Cardiac muscle cell (in vitro differentiated cells and primary cell): Measurements from ENCODE around the gene C2orf81. TPM values are rescaled to one million over a fixed set of nuclear protein-coding genes. Genes with fewer than 3 reads are reported as not detected.

Source experiments
- DNase-seq, 2 donors: peaks; one replicate each; pipeline versions ENCODE4 v3.0.0 to v3.0.0-alpha.2; 2010 to 2017; ENCODE audit warnings: low read depth in 1 of 2, low spot score in 1 of 2
- H3K27ac ChIP-seq: fragments of 200-600 bp; sonication (generic); 2 replicates; pipeline ENCODE4 v1.5.1; 2016
- H3K27me3 ChIP-seq: fragments of 200-600 bp; sonication (generic); 2 replicates; pipeline ENCODE4 v1.6.0; 2016; ENCODE audit warnings: control low read depth
- H3K36me3 ChIP-seq: fragments of 200-600 bp; sonication (generic); 2 replicates; pipeline ENCODE4 v1.5.1; 2016; ENCODE audit warnings: control low read depth
- H3K4me1 ChIP-seq: fragments of 200-600 bp; sonication (generic); 2 replicates; pipeline ENCODE4 v1.8.1; 2017; ENCODE audit warnings: low read depth, mild to moderate bottlenecking, mixed run types
- H3K4me3 ChIP-seq: fragments of 200-600 bp; sonication (generic); 2 replicates; pipeline ENCODE4 v1.5.1; 2016; ENCODE audit warnings: mild to moderate bottlenecking
- H3K9me3 ChIP-seq: fragments of 200-600 bp; sonication (generic); 2 replicates; pipeline ENCODE4 v1.5.1; 2017; ENCODE audit warnings: low read depth, mild to moderate bottlenecking, control low read depth
- polyA plus RNA-seq: library from polyadenylated mRNA; unstranded; fragments of >200 nt; fragmentation: Nextera tagmentation; extraction: Ambion mirVana; gene quantifications from 2 replicates; pipeline ENCODE4 v1.2.1, GENCODE V29; 2016
- total RNA-seq: library from RNA; depleted of rRNA; stranded (reverse); fragments of >200 nt; gene quantifications from 2 replicates; pipeline ENCODE4 v1.2.3, GENCODE V29; 2016
- TF ChIP-seq, protein P1 (sequence below): IDR thresholded peaks from 2 replicates; pipeline ENCODE4 v1.5.1; 2012; ENCODE audit warnings: low read depth, mild to moderate bottlenecking, low read length

C2orf81 gene
- total and polyA plus RNA-seq, 2 experiments from 2014 or later, result 7.1 to 9.5 TPM

DNA sequence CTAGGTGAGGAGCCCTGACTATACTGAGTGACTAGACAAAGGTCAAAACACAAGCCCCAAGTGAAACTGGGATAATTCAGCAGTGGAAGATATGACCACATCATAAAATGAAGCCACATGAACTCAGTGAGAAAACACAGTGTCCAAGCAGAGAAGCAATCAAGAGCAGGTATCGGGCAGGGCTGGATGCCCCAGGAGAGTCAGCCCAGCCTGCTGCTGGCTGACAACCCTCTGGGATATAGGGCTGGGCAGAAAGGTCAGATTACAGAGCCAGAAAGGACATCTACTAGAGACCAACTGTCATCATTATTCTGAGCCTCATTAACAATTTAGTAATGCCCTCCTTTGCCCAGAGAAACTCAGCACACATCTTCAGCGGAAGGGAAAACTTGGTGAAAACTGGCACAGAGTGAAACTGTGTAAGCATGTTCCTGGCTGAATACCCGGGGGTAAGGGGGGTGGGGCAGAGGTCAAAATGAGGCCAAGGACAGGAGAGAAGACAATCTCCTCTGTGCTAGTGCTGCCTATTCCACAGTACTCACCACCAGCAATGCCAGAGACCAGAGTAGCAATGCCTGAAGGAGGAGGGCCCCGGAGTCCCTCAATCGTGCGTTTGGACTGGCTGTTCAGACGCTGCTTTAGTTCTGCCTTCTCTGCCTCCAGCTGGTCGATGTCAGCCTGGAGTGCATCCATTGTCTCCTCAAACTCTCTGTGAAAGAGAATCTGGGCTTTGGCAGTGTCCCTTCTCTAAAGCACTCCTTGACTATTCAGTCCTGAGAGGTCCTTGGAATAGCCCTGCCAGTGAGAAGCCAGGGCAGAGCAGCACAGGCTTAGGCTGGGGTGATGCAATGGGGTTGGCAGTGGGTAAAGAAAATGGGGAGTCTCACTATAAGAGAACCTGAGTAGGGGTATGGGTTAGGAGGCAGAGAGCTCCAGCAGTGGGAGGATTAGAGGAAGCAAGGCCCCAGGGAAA, 56.6 kb downstream of the C2orf81 start:
- H3K27ac ChIP-seq, result no peak overlapping the region
- TF ChIP-seq, protein P1, sequence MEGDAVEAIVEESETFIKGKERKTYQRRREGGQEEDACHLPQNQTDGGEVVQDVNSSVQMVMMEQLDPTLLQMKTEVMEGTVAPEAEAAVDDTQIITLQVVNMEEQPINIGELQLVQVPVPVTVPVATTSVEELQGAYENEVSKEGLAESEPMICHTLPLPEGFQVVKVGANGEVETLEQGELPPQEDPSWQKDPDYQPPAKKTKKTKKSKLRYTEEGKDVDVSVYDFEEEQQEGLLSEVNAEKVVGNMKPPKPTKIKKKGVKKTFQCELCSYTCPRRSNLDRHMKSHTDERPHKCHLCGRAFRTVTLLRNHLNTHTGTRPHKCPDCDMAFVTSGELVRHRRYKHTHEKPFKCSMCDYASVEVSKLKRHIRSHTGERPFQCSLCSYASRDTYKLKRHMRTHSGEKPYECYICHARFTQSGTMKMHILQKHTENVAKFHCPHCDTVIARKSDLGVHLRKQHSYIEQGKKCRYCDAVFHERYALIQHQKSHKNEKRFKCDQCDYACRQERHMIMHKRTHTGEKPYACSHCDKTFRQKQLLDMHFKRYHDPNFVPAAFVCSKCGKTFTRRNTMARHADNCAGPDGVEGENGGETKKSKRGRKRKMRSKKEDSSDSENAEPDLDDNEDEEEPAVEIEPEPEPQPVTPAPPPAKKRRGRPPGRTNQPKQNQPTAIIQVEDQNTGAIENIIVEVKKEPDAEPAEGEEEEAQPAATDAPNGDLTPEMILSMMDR, result no peak
- no peak for DNase-seq
- H3K9me3 ChIP-seq, result no peaks in the 10 kb centered on the region
- H3K4me1 ChIP-seq, result no peaks in the 10 kb centered on the region
- H3K27me3 ChIP-seq, result no peaks in the 10 kb centered on the region
- H3K36me3 ChIP-seq, result peaks cover 88% of the 10 kb centered on the region
- H3K4me3 ChIP-seq, result no peak overlapping the region

Other genes with a start within 250 kb of the C2orf81 start
- gene MOB1A, start 242.7 kb downstream of the C2orf81 start, total RNA-seq, result 43.3 and 60.4 TPM in 2 replicates
- 32.8 and 64.0 TPM in 2 replicates for gene MOB1A, start 242.7 kb downstream of the C2orf81 start, polyA plus RNA-seq
- gene MTHFD2, start 223.0 kb downstream of the C2orf81 start, total RNA-seq, result 15.6 and 21.2 TPM in 2 replicates
- 21.1 and 24.3 TPM in 2 replicates for gene MTHFD2, start 223.0 kb downstream of the C2orf81 start, polyA plus RNA-seq
- gene SLC4A5, start 78.2 kb downstream of the C2orf81 start, total RNA-seq, result 2.3 and 9.0 TPM in 2 replicates
- 1.5 and 3.3 TPM in 2 replicates for gene SLC4A5, start 78.2 kb downstream of the C2orf81 start, polyA plus RNA-seq
- 130 and 156 TPM in 2 replicates for gene DCTN1, start 41.3 kb downstream of the C2orf81 start, total RNA-seq
- gene DCTN1, start 41.3 kb downstream of the C2orf81 start, polyA plus RNA-seq, result 164 and 178 TPM in 2 replicates
- gene WDR54, start 111 bp upstream of the C2orf81 start, total RNA-seq, result 88.5 and 91.5 TPM in 2 replicates
- 132 and 159 TPM in 2 replicates for gene WDR54, start 111 bp upstream of the C2orf81 start, polyA plus RNA-seq
- gene RTKN, start 20.3 kb upstream of the C2orf81 start, total RNA-seq, result 41.1 and 53.3 TPM in 2 replicates
- 53.3 and 61.7 TPM in 2 replicates for gene RTKN, start 20.3 kb upstream of the C2orf81 start, polyA plus RNA-seq
- 23.0 and 40.9 TPM in 2 replicates for gene INO80B, start 33.5 kb upstream of the C2orf81 start, total RNA-seq
- gene INO80B, start 33.5 kb upstream of the C2orf81 start, polyA plus RNA-seq, result 15.4 and 23.8 TPM in 2 replicates
- gene WBP1, start 36.8 kb upstream of the C2orf81 start, total RNA-seq, result 168 and 174 TPM in 2 replicates
- 156 and 170 TPM in 2 replicates for gene WBP1, start 36.8 kb upstream of the C2orf81 start, polyA plus RNA-seq
- 58.5 and 67.3 TPM in 2 replicates for gene MOGS, start 43.8 kb upstream of the C2orf81 start, total RNA-seq
- gene MOGS, start 43.8 kb upstream of the C2orf81 start, polyA plus RNA-seq, result 31.9 and 50.1 TPM in 2 replicates
- 50.8 and 50.9 TPM in 2 replicates for gene MRPL53, start 51.1 kb upstream of the C2orf81 start, total RNA-seq
- gene MRPL53, start 51.1 kb upstream of the C2orf81 start, polyA plus RNA-seq, result 132 and 140 TPM in 2 replicates
- 18.1 and 33.5 TPM in 2 replicates for gene CCDC142, start 61.4 kb upstream of the C2orf81 start, total RNA-seq
- 16.8 and 23.4 TPM in 2 replicates for gene CCDC142, start 61.4 kb upstream of the C2orf81 start, polyA plus RNA-seq
- 16.8 and 32.9 TPM in 2 replicates for gene TTC31, start 61.5 kb upstream of the C2orf81 start, total RNA-seq
- 23.0 and 29.1 TPM in 2 replicates for gene TTC31, start 61.5 kb upstream of the C2orf81 start, polyA plus RNA-seq
- 0.49 and 0.80 TPM in 2 replicates for gene LBX2, start 78.0 kb upstream of the C2orf81 start, total RNA-seq
- gene LBX2, start 78.0 kb upstream of the C2orf81 start, polyA plus RNA-seq, result 1.7 TPM in 1 of 2 replicates, not detected in the other
- 7.8 and 10.9 TPM in 2 replicates for gene PCGF1, start 86.1 kb upstream of the C2orf81 start, total RNA-seq
- 14.2 and 18.9 TPM in 2 replicates for gene PCGF1, start 86.1 kb upstream of the C2orf81 start, polyA plus RNA-seq
- gene TLX2, start 92.8 kb upstream of the C2orf81 start, total RNA-seq, result 0.06 TPM in 1 of 2 replicates, not detected in the other
- gene TLX2, start 92.8 kb upstream of the C2orf81 start, polyA plus RNA-seq, result not detected in 2 replicates
- 0.98 and 1.1 TPM in 2 replicates for gene DQX1, start 104.6 kb upstream of the C2orf81 start, total RNA-seq
- 0.60 and 0.67 TPM in 2 replicates for gene DQX1, start 104.6 kb upstream of the C2orf81 start, polyA plus RNA-seq
- 93.2 and 105 TPM in 2 replicates for gene AUP1, start 108.1 kb upstream of the C2orf81 start, total RNA-seq
- 120 and 122 TPM in 2 replicates for gene AUP1, start 108.1 kb upstream of the C2orf81 start, polyA plus RNA-seq
- gene HTRA2, start 108.3 kb upstream of the C2orf81 start, total RNA-seq, result 39.9 and 55.1 TPM in 2 replicates
- 57.6 and 82.0 TPM in 2 replicates for gene HTRA2, start 108.3 kb upstream of the C2orf81 start, polyA plus RNA-seq
- 23.7 and 43.3 TPM in 2 replicates for gene LOXL3, start 132.3 kb upstream of the C2orf81 start, total RNA-seq
- gene LOXL3, start 132.3 kb upstream of the C2orf81 start, polyA plus RNA-seq, result 13.4 and 31.7 TPM in 2 replicates
- 12.8 and 26.1 TPM in 2 replicates for gene DOK1, start 133.1 kb upstream of the C2orf81 start, total RNA-seq
- 10.0 and 20.2 TPM in 2 replicates for gene DOK1, start 133.1 kb upstream of the C2orf81 start, polyA plus RNA-seq
- not detected in 2 replicates for gene M1AP, start 226.7 kb upstream of the C2orf81 start, total RNA-seq
- not detected in 2 replicates for gene M1AP, start 226.7 kb upstream of the C2orf81 start, polyA plus RNA-seq
- 8.4 and 8.6 TPM in 2 replicates for gene SEMA4F, start 232.6 kb upstream of the C2orf81 start, total RNA-seq
- 8.3 and 8.7 TPM in 2 replicates for gene SEMA4F, start 232.6 kb upstream of the C2orf81 start, polyA plus RNA-seq